ENCODE results near the gene NAA38.

The NAA38 gene

DNA sequence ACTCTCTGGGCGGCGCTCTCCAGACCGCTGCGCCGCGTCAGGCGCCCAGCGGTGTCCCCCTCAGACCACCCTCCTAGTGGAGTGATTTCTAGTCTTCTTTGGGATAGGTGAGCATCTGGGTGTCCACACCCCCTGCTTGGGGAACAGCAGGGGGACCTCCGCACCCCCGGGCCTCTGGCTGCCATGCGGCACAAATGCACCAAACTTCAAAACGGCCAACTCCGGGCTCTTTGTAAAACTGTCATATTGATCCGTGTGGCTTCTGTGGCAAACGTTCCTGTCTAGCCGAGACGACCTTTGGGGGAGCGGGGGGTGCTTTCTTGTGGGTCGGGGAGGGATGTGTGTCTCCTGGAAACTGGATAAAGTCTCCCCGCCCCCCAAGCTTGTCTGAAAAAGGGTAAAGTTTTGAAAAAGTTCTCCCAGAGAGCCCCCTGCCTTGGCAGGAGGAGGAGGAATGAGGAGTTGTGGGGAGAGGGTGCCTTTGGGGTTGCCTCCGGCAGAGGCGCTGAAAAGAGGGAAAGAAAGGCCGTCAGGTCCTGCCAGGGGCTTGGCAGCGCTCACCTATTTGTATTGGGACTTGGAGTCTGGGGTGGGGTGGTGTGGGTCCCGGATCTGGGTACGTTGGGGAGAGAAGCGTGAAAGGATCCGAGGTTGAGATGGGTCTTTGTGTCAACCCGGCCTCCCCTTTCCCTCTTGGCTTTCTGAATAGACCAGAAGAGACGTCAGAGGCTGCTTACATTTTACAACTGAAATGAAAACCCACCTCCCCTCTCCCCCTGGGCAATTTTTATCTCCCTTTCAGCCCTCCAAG is 29.1 kb upstream of the NAA38 start (continued):
- TF ChIP-seq, protein P1, sequence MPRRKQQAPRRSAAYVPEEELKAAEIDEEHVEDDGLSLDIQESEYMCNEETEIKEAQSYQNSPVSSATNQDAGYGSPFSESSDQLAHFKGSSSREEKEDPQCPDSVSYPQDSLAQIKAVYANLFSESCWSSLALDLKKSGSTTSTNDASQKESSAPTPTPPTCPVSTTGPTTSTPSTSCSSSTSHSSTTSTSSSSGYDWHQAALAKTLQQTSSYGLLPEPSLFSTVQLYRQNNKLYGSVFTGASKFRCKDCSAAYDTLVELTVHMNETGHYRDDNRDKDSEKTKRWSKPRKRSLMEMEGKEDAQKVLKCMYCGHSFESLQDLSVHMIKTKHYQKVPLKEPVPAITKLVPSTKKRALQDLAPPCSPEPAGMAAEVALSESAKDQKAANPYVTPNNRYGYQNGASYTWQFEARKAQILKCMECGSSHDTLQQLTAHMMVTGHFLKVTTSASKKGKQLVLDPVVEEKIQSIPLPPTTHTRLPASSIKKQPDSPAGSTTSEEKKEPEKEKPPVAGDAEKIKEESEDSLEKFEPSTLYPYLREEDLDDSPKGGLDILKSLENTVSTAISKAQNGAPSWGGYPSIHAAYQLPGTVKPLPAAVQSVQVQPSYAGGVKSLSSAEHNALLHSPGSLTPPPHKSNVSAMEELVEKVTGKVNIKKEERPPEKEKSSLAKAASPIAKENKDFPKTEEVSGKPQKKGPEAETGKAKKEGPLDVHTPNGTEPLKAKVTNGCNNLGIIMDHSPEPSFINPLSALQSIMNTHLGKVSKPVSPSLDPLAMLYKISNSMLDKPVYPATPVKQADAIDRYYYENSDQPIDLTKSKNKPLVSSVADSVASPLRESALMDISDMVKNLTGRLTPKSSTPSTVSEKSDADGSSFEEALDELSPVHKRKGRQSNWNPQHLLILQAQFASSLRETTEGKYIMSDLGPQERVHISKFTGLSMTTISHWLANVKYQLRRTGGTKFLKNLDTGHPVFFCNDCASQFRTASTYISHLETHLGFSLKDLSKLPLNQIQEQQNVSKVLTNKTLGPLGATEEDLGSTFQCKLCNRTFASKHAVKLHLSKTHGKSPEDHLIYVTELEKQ (tag by site-specific recombination; IDR thresholded peaks at IDR 0.05; ENCODE audit: borderline replicate concordance), result no peak
- TF ChIP-seq ZNF623 (tag by site-specific recombination; IDR thresholded peaks at IDR 0.05), result no peak
- TF ChIP-seq, protein P2, sequence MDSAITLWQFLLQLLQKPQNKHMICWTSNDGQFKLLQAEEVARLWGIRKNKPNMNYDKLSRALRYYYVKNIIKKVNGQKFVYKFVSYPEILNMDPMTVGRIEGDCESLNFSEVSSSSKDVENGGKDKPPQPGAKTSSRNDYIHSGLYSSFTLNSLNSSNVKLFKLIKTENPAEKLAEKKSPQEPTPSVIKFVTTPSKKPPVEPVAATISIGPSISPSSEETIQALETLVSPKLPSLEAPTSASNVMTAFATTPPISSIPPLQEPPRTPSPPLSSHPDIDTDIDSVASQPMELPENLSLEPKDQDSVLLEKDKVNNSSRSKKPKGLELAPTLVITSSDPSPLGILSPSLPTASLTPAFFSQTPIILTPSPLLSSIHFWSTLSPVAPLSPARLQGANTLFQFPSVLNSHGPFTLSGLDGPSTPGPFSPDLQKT (IDR thresholded peaks at IDR 0.05; ENCODE audit: borderline replicate concordance, low read depth, low read length), result no peak
- TF ChIP-seq, protein P3, sequence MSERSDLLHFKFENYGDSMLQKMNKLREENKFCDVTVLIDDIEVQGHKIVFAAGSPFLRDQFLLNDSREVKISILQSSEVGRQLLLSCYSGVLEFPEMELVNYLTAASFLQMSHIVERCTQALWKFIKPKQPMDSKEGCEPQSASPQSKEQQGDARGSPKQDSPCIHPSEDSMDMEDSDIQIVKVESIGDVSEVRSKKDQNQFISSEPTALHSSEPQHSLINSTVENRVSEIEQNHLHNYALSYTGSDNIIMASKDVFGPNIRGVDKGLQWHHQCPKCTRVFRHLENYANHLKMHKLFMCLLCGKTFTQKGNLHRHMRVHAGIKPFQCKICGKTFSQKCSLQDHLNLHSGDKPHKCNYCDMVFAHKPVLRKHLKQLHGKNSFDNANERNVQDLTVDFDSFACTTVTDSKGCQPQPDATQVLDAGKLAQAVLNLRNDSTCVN (tag by site-specific recombination; optimal IDR thresholded peaks at IDR 0.05), result no peak
- TF ChIP-seq, protein P4, sequence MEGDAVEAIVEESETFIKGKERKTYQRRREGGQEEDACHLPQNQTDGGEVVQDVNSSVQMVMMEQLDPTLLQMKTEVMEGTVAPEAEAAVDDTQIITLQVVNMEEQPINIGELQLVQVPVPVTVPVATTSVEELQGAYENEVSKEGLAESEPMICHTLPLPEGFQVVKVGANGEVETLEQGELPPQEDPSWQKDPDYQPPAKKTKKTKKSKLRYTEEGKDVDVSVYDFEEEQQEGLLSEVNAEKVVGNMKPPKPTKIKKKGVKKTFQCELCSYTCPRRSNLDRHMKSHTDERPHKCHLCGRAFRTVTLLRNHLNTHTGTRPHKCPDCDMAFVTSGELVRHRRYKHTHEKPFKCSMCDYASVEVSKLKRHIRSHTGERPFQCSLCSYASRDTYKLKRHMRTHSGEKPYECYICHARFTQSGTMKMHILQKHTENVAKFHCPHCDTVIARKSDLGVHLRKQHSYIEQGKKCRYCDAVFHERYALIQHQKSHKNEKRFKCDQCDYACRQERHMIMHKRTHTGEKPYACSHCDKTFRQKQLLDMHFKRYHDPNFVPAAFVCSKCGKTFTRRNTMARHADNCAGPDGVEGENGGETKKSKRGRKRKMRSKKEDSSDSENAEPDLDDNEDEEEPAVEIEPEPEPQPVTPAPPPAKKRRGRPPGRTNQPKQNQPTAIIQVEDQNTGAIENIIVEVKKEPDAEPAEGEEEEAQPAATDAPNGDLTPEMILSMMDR (tag by site-specific recombination; IDR thresholded peaks at IDR 0.05), result peak; percentile 62
- TF ChIP-seq, protein P5, sequence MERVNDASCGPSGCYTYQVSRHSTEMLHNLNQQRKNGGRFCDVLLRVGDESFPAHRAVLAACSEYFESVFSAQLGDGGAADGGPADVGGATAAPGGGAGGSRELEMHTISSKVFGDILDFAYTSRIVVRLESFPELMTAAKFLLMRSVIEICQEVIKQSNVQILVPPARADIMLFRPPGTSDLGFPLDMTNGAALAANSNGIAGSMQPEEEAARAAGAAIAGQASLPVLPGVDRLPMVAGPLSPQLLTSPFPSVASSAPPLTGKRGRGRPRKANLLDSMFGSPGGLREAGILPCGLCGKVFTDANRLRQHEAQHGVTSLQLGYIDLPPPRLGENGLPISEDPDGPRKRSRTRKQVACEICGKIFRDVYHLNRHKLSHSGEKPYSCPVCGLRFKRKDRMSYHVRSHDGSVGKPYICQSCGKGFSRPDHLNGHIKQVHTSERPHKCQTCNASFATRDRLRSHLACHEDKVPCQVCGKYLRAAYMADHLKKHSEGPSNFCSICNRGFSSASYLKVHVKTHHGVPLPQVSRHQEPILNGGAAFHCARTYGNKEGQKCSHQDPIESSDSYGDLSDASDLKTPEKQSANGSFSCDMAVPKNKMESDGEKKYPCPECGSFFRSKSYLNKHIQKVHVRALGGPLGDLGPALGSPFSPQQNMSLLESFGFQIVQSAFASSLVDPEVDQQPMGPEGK (tag by site-specific recombination; IDR thresholded peaks at IDR 0.05), result peak; percentile 8; the same call in 1 of the 2 replicates
- peak; percentile 100 for TF ChIP-seq ZIC2 (tag by site-specific recombination; IDR thresholded peaks at IDR 0.05)
- peak; percentile 86 for TF ChIP-seq GLIS2 (tag by site-specific recombination; IDR thresholded peaks at IDR 0.05)
- TF ChIP-seq, protein P6, sequence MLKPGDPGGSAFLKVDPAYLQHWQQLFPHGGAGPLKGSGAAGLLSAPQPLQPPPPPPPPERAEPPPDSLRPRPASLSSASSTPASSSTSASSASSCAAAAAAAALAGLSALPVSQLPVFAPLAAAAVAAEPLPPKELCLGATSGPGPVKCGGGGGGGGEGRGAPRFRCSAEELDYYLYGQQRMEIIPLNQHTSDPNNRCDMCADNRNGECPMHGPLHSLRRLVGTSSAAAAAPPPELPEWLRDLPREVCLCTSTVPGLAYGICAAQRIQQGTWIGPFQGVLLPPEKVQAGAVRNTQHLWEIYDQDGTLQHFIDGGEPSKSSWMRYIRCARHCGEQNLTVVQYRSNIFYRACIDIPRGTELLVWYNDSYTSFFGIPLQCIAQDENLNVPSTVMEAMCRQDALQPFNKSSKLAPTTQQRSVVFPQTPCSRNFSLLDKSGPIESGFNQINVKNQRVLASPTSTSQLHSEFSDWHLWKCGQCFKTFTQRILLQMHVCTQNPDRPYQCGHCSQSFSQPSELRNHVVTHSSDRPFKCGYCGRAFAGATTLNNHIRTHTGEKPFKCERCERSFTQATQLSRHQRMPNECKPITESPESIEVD (tag by site-specific recombination; IDR thresholded peaks at IDR 0.05), result no peak
- TF ChIP-seq ZNF423 (tag by site-specific recombination; IDR thresholded peaks at IDR 0.05), result peak; percentile 97
- TF ChIP-seq, protein P7, sequence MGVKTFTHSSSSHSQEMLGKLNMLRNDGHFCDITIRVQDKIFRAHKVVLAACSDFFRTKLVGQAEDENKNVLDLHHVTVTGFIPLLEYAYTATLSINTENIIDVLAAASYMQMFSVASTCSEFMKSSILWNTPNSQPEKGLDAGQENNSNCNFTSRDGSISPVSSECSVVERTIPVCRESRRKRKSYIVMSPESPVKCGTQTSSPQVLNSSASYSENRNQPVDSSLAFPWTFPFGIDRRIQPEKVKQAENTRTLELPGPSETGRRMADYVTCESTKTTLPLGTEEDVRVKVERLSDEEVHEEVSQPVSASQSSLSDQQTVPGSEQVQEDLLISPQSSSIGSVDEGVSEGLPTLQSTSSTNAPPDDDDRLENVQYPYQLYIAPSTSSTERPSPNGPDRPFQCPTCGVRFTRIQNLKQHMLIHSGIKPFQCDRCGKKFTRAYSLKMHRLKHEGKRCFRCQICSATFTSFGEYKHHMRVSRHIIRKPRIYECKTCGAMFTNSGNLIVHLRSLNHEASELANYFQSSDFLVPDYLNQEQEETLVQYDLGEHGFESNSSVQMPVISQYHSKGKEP (tag by site-specific recombination; IDR thresholded peaks at IDR 0.05), result peak; percentile 69; the same call in 1 of the 2 replicates
- no peak for TF ChIP-seq ZNF426 (tag by site-specific recombination; IDR thresholded peaks at IDR 0.05)
- no peak for TF ChIP-seq ZXDB (tag by site-specific recombination; IDR thresholded peaks at IDR 0.05)
- TF ChIP-seq ZBTB8A (tag by site-specific recombination; IDR thresholded peaks at IDR 0.05), result peak; percentile 35; the same call in 1 of the 2 replicates
- TF ChIP-seq, protein P8, sequence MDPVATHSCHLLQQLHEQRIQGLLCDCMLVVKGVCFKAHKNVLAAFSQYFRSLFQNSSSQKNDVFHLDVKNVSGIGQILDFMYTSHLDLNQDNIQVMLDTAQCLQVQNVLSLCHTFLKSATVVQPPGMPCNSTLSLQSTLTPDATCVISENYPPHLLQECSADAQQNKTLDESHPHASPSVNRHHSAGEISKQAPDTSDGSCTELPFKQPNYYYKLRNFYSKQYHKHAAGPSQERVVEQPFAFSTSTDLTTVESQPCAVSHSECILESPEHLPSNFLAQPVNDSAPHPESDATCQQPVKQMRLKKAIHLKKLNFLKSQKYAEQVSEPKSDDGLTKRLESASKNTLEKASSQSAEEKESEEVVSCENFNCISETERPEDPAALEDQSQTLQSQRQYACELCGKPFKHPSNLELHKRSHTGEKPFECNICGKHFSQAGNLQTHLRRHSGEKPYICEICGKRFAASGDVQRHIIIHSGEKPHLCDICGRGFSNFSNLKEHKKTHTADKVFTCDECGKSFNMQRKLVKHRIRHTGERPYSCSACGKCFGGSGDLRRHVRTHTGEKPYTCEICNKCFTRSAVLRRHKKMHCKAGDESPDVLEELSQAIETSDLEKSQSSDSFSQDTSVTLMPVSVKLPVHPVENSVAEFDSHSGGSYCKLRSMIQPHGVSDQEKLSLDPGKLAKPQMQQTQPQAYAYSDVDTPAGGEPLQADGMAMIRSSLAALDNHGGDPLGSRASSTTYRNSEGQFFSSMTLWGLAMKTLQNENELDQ (tag by site-specific recombination; IDR thresholded peaks at IDR 0.05; ENCODE audit: low read depth), result no peak
- TF ChIP-seq ZNF404 (tag by site-specific recombination; IDR thresholded peaks at IDR 0.05), result no peak
- no peak for TF ChIP-seq ZNF560 (tag by site-specific recombination; IDR thresholded peaks at IDR 0.05; ENCODE audit: borderline replicate concordance)
- TF ChIP-seq GLIS1 (tag by site-specific recombination; IDR thresholded peaks at IDR 0.05), result peak; percentile 80
- TF ChIP-seq ZNF664 (tag by site-specific recombination; IDR thresholded peaks at IDR 0.05), result no peak

Measured in HEK293 (cell line).